Keratinocyte (primary cell): Measurements from ENCODE around the gene NCKAP5. TPM values are rescaled to one million over a fixed set of nuclear protein-coding genes. Genes with fewer than 3 reads are reported as not detected.

Experiments used
- DNase-seq: peaks from one replicate; pipeline ENCODE4 v3.0.0-alpha.2; 2011; ENCODE audit warnings: low read depth, missing footprints, low spot score
- FAIRE-seq: peaks from 2 replicates; lab custom pipeline; 2011; peaks lifted over from hg19 to GRCh38; lab: Jason Lieb, UNC
- H2AFZ ChIP-seq: 2 replicates; pipeline ENCODE4 v1.6.0; 2012; ENCODE audit warnings: low read length, control low read depth, inconsistent platforms; ENCODE audit not compliant: control insufficient read depth
- H3K27ac ChIP-seq: 2 replicates; pipeline ENCODE4 v1.5.1; 2011; ENCODE audit warnings: low read length; ENCODE audit not compliant: control insufficient read depth, insufficient read depth
- H3K27me3 ChIP-seq: 3 replicates; pipeline ENCODE4 v1.6.0; 2011; ENCODE audit warnings: low read length; ENCODE audit not compliant: control insufficient read depth, insufficient read depth; ENCODE audit errors: extremely low read depth
- H3K36me3 ChIP-seq, 2 experiments: 2 replicates in 1 of 2; 3 replicates in 1 of 2; pipeline ENCODE4 v1.5.1; 2011; ENCODE audit warnings: low read length in 2 of 2, mild to moderate bottlenecking in 1 of 2; ENCODE audit not compliant: control insufficient read depth in 2 of 2, insufficient read depth in 2 of 2; ENCODE audit errors: extremely low read depth in 1 of 2
- H3K4me1 ChIP-seq: 3 replicates; pipeline ENCODE4 v1.5.1; 2011; ENCODE audit warnings: low read length; ENCODE audit not compliant: control insufficient read depth, insufficient read depth; ENCODE audit errors: extremely low read depth
- H3K4me2 ChIP-seq: 3 replicates; pipeline ENCODE4 v1.6.0; 2011; ENCODE audit warnings: low read depth, low read length; ENCODE audit not compliant: control insufficient read depth, insufficient read depth; ENCODE audit errors: extremely low read depth
- H3K4me3 ChIP-seq, 3 experiments: fragments of 200-600 bp in 1 of 3; sonication (generic) in 1 of 3; 2 replicates in 2 of 3; 3 replicates in 1 of 3; pipeline ENCODE4 v1.5.1; 2011 to 2016; ENCODE audit warnings: low read length in 3 of 3, mild to moderate bottlenecking in 3 of 3, control low read depth in 2 of 3, inconsistent platforms in 1 of 3, low read depth in 1 of 3, mixed read lengths in 1 of 3, mixed run types in 1 of 3, moderate library complexity in 1 of 3; ENCODE audit not compliant: control insufficient read depth in 2 of 3, insufficient read depth in 2 of 3; ENCODE audit errors: extremely low read depth in 1 of 3
- H3K79me2 ChIP-seq: 2 replicates; pipeline ENCODE4 v1.6.0; 2012; ENCODE audit warnings: low read length; ENCODE audit not compliant: control insufficient read depth, insufficient read depth
- H3K9ac ChIP-seq: 3 replicates; pipeline ENCODE4 v1.6.0; 2011; ENCODE audit warnings: low read length; ENCODE audit not compliant: control insufficient read depth, insufficient read depth; ENCODE audit errors: extremely low read depth
- H3K9me1 ChIP-seq: 3 replicates; pipeline ENCODE4 v1.6.0; 2011; ENCODE audit warnings: low read length; ENCODE audit not compliant: control insufficient read depth, insufficient read depth; ENCODE audit errors: extremely low read depth
- H3K9me3 ChIP-seq: 2 replicates; pipeline ENCODE4 v1.5.1; 2012; ENCODE audit warnings: low read depth, low read length; ENCODE audit not compliant: control insufficient read depth
- H4K20me1 ChIP-seq: 3 replicates; pipeline ENCODE4 v1.6.0; 2011; ENCODE audit warnings: low read length; ENCODE audit not compliant: control insufficient read depth, insufficient read depth; ENCODE audit errors: extremely low read depth
- EZH2 ChIP-seq: IDR thresholded peaks from one replicate; pipeline ENCODE4 v1.6.1; 2012; ENCODE audit warnings: inconsistent platforms, mild to moderate bottlenecking, low read length, moderate library complexity
- dilution Hi-C: fragments of 300-500 bp; cut with MboI; formaldehyde crosslinking; loops from one replicate; pipeline ENCODE4 v1.7.0; 2020; ENCODE audit warnings: low sequenced_read_pairs; ENCODE audit not compliant: extremely low pct_ligation_motif_present
- polyA plus RNA-seq, 5 experiments: library from polyadenylated mRNA; depleted of rRNA in 3 of 5; stranded (reverse) in 3 of 5; stranded (forward) in 1 of 5; unstranded in 1 of 5; fragments of >200 nt; gene quantifications; 1 replicate in 1 of 5; 2 replicates in 3 of 5; 3 replicates in 1 of 5; pipeline versions ENCODE4 v1.2.1 to v1.2.3, GENCODE V29; 2011 to 2012; ENCODE audit warnings: missing spikeins in 2 of 5, low read depth in 1 of 5, low replicate concordance in 1 of 5
- TF ChIP-seq, protein P1 (sequence below), 3 experiments: IDR thresholded peaks in 1 of 3; conservative IDR thresholded peaks in 1 of 3; optimal IDR thresholded peaks in 1 of 3; 2 replicates in 2 of 3; 3 replicates in 1 of 3; pipeline versions ENCODE3 to v1.5.1; 2011; ENCODE audit warnings: low read length in 3 of 3, mild to moderate bottlenecking in 3 of 3, moderate library complexity in 2 of 3, control low read depth in 1 of 3, inconsistent platforms in 1 of 3; ENCODE audit not compliant: insufficient read depth in 2 of 3; ENCODE audit errors: extremely low read depth in 1 of 3

The NCKAP5 gene
- polyA plus RNA-seq, 1 donor (not counting 4 experiments of a cell fraction or from before 2014, with no cell fraction given) = 3.6 TPM

DNA sequence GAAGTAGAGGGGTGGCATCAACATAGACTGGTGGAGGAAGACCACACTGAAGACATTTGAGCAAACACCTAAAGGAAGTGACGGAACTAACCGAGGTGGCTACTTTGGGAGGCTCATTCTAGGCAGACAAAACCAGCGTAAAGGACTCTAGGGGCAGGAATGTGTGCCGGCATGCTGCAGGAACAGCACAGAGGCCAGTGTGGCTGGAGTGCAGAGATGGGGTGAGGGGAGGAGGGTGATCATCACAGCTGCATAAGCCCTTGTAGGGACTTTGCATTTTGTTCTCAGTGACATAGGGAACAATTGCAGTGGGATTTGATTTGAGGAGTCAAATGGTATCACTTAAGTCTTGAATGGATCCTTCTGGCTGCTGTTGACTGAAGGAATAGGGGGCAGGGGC lies 253.5 kb downstream of the NCKAP5 start:
- dilution Hi-C loops = no loop called here
- H3K79me2 ChIP-seq = no peaks in the 10 kb centered on the region
- H3K9me3 ChIP-seq = no peaks in the 10 kb centered on the region

DNA sequence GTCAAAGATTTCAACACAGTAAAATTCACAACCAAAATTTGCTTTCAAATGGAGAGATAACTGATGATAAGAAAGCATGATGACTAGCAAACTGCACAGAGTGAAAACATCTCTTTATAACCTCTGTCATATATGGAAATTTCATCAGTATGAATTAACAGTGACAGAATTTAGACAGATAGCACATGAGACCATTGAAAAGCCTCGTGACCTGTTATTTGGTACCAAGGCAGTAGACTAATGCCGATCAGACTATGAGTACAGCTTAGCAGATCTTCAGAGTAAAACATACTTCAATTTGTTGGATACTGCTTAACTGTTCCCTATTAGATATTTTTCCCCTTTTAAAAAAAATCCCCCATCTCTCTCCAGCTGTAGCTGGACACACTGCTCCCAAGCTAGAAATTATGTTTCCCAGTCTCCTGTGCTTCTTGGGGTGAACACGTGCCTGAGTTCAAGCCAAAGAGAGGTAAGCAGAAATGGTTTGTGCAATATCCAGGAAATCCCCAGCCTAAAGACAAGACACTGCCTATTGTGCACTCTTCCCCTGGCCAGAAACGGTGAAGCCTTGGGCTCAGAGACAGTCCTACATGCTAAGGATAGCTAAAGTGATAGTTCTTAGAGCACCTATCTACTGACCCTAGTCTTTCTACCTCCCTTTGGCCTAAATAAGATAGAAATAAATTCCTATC lies 256.1 kb downstream of the NCKAP5 start:
- Histone ChIP-seq H3K9me3 (no peaks in the 10 kb centered on the region), H3K79me2 (no peaks in the 10 kb centered on the region), H3K4me1 (no peaks in the 10 kb centered on the region), H3K4me3 (no peak overlapping the region), H4K20me1 (no peaks in the 10 kb centered on the region), H3K27me3 (no peaks in the 10 kb centered on the region), H3K36me3 (no peaks in the 10 kb centered on the region), H3K9ac (no peak overlapping the region), H3K27ac (no peak overlapping the region), H3K4me2 (no peak overlapping the region), H2AFZ (no peak overlapping the region), H3K9me1 (no peaks in the 10 kb centered on the region)
- DNase-seq (no peak), FAIRE-seq (no peak)
- no peak for TF ChIP-seq EZH2
- TF ChIP-seq, protein P1, sequence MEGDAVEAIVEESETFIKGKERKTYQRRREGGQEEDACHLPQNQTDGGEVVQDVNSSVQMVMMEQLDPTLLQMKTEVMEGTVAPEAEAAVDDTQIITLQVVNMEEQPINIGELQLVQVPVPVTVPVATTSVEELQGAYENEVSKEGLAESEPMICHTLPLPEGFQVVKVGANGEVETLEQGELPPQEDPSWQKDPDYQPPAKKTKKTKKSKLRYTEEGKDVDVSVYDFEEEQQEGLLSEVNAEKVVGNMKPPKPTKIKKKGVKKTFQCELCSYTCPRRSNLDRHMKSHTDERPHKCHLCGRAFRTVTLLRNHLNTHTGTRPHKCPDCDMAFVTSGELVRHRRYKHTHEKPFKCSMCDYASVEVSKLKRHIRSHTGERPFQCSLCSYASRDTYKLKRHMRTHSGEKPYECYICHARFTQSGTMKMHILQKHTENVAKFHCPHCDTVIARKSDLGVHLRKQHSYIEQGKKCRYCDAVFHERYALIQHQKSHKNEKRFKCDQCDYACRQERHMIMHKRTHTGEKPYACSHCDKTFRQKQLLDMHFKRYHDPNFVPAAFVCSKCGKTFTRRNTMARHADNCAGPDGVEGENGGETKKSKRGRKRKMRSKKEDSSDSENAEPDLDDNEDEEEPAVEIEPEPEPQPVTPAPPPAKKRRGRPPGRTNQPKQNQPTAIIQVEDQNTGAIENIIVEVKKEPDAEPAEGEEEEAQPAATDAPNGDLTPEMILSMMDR (optimal IDR thresholded peaks at IDR 0.05 in 1 of 3, IDR thresholded peaks at IDR 0.05 in 1 of 3, conservative IDR thresholded peaks at IDR 0.05 in 1 of 3; ENCODE audit: extremely low read depth in 1 of 3, insufficient read depth in 2 of 3, low read length in 3 of 3) = no peak
- dilution Hi-C loops = no loop called here

More for the DNA sequence above, 253.5 kb downstream of the NCKAP5 start:
- DNase-seq (no peak), FAIRE-seq (no peak)
- H3K4me3 ChIP-seq = no peak overlapping the region
- H3K4me2 ChIP-seq = no peak overlapping the region
- TF ChIP-seq, protein P1 (optimal IDR thresholded peaks at IDR 0.05 in 1 of 3, IDR thresholded peaks at IDR 0.05 in 1 of 3, conservative IDR thresholded peaks at IDR 0.05 in 1 of 3; ENCODE audit: extremely low read depth in 1 of 3, insufficient read depth in 2 of 3, low read length in 3 of 3) = peak in 1 of 3 experiments; percentile 11
- TF ChIP-seq EZH2 = no peak
- H3K4me1 ChIP-seq = no peaks in the 10 kb centered on the region
- H3K27ac ChIP-seq = no peak overlapping the region
- H3K27me3 ChIP-seq = no peaks in the 10 kb centered on the region
- H2AFZ ChIP-seq = no peak overlapping the region
- no peaks in the 10 kb centered on the region for H3K36me3 ChIP-seq
- H3K9ac ChIP-seq = no peak overlapping the region
- no peaks in the 10 kb centered on the region for H4K20me1 ChIP-seq
- no peaks in the 10 kb centered on the region for H3K9me1 ChIP-seq
